IPS-NIHi11 (cell line): Measurements from ENCODE around the gene FAS.
A peak's percentile ranks its signal among the peaks of the same experiment; 100 is the strongest.

Source experiments
- DNase-seq: peaks from one replicate; pipeline ENCODE4 v3.0.0; 2012; ENCODE audit warnings: mixed read lengths, low spot score

The FAS gene

DNA sequence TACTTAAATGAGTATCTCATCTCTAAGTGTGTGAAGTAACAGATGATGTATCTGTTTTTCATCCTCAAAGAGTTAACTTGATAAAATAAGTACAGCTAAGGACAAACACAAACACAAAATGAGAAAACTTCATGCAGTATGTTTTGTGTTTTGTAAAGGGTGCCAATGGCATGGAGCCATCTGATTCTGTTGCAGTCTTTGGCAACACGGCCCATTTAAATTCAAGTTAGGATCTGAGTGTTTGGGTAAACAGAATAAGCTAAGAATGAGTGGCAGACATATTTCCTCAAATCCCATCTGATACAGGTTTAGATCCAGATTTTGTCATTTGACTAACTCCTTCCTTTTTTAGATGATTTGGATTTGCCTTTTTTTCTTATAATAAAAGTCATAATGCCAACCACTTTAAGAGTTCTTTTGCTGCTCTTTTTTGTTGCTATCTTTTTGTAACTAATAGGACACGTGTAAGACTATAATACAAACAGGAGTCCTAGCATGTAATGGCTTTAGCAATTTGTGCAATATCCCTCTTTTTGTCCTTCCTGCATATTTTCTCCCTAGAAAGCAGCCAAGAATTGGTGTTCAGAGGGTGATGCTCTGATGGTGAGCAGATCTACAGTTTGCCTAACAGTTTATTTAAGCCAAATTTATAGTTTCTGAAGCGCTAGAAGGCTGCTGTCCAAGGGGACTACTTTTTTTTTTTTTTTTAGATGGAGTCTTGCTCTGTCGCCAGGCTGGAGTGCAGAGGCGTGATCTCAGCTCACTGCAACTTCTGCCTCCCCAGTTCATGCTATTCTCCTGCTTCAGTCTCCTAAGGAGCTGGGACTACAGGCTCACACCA lies 19.2 kb upstream of the FAS start:
- no peak for DNase-seq

DNA sequence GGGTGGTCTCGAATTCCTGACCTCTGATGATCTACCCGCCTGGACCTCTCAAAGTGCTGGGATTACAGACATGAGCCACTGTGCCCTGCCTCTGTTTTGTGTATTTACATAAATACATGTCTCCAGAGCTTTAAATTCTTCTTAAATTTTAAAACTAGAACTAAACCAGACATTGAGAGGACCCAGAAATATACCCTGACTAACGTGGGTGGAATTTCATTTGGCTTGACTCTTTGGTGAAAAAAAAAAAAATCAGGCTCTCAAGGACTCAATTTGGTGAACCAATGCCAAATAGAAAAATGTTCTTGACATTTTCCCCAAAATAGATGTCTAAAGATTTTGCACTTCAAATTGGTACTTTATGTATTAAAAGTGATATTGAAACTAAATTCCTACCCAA lies 16.6 kb upstream of the FAS start:
- no peak for DNase-seq

DNA sequence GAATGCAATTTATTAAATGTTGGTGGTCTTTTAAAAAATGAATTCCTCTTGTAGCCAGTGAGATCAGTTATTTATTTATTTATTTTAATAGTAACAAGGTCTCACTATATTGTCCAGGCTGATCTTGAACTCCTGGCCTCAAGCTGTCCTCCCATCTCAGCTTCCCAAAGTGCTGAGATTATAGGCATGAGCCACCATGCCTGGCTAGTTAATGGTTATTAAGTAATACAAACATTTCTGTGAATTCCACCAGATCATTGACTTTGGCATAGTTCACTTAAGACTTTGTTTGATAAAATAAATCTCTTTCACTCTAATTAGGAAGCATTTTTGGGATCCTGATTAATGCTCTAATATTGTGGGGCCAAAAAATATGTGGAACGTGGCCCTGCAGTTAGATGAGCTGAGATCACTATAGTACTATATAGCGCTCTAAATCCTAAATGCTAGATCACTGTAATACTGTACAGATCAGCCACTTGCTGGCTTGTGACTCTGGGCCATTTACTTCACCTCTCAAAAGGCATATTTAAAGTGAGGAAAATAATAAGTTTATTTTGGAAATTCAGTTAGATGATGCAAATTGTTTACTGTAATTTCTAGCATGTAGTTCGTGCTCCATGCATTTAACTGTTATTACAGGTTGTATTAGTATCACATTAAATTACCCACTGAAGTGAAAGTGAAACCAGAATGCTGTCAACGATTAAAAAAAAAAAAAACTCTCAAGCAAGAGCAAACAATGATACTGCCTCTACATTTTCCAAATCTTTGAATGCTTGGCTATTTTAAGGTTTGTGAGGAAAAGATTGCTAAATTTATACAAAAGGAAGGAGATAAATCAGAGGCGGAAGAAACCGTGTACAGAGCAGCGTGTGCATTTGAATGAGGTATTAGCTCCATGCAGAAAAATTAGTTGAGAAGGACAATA lies 15.9 kb upstream of the FAS start:
- DNase-seq: no peak

DNA sequence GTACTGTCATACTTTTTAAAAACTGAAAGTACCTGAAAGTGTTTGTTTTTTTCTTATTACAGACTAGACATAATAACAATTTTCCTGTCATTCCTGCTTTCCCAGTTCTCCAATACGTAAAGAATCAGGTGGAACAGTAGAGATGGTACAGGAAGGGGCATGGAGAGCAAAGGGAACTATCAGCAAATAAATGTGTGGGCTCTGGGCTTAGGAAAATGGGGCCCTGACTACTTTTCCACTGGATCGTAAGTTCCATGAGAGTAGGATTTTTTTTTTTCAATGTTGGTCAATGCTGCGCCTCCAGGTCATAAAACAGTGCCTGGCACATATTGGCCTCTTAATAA lies 15.2 kb upstream of the FAS start:
- no peak for DNase-seq

DNA sequence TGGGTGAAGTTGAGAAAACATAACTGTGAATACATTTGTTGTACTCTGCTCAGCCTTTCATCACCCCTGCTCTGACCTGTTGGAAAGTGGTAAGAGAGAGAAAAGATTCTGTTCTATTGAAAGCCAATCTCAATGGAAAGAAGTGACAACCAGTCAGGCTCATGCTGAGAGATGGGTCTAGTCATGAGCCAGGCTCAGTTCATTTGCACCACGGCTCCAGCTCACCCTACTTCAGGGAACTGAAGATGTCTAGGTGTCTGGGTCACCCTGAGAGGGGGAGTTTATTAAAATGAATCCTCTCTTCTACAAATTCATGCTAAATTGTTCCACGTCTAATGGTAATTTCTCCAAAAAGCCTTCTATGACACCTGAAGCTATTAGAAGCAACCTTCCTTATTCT lies 12.1 kb upstream of the FAS start:
- DNase-seq: no peak

DNA sequence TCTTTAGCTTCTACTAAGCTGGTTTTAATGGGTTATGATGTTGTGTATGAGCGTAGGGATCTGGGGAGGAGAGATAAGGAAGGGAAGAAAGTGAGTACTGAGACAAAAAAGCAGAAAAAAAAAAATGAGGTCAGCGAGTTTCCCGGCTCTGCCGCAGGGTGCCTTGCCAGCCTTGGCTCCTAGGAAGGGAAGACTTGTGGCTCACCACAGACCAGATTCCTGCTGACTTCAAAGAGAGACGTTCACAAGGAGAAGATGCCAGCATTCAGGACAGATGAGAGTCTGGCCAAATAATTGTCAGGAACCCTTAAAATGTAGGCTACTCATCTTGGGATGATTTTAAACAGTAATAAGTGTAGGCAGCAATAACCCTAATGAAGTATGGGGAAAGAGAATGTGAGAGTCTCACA lies 11.4 kb upstream of the FAS start:
- peak; percentile 24 for DNase-seq

DNA sequence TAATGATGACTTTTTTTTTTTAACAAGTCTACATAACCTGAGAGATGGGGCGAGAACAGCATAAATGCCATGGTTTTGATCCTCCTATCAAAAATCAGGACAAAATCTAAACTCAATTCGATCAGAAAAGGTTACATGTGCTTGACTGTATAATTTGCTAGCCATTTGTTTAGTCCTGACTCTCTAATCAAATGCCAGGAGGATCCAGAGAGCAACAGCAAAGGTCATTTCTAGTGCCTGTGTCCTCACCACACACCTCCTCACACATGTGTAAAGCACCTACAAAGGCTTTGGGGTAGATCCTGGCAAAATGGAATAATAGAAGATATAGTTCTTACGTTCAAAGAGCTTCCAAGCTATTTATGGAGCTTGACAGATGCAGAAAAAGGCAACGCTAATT lies 11.0 kb upstream of the FAS start:
- no peak for DNase-seq

DNA sequence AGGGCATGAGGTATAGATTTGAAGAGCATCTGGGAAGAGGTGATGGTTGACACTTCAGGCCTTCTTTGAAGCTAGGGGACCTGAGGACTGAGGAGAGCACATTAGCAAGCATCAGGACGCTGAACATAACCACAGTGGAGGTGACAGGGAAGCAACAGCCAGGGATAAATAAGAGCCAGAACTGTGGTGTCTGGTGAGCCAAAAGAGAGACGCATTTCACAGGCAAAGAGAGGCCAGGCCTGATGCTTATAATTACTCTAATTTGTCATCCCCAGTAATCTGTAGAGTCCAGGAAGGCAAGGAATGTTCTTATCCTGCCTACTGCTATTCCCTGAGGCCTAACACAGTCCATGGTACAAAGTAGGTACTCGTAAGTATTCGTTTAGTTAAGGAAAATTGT lies 10.4 kb upstream of the FAS start:
- DNase-seq: no peak

DNA sequence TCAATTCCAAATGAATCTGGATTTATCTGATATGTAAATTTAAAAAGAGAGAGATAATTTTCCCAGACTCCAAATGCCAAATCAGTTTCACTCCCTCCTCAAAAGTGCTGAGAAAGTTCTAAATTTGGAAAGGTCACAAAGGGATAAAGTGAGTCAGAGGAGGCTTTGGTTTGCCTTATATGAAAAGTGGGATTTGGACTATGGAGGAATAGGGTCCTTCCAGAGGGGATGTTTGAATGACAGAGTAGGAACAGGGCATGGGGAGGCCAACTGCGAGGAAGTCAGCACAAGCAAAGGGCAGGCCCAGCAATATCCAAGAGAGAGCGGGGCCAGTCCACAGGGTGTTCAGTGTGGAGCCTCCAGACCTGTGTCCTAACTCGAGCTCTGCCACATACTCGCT lies 9.8 kb upstream of the FAS start:
- no peak for DNase-seq

DNA sequence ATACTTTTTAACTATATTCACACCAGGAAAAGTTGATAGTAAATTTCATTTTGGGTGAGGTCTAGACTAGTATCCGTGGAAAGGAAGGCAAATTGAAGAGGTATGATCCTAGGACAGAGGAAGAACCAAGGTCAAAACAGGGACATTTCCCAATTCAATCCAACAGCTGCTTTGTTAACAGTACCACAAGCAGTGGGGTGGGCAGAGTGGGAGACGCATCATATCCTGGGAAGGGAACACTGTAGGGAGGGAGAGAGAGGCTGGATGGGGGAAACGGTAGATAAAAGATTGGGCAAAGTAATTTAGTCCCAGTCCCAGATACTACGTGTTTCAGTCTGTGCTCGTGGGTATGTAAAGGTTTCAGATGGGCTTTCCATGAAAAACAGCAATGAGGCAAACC lies 9.2 kb upstream of the FAS start:
- no peak for DNase-seq

DNA sequence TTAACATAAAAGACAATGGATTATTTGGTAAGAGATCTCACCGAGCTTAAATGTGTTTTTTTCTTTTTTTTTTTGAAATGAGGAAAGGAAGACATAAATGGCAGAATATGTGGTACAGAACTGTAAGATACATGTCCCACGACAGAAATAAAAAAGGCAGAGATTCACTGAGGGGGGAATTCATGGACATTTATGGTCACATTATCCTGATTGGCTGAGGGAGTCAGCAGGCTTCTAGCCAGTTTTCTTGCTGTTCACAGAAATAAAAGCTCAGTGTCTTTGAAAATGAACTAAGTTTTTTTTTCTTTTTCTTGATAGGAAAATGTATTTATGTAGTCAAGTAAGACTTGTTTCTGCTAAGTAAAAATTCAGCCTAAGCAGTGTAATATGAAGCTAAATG lies 8.2 kb upstream of the FAS start:
- DNase-seq: no peak

DNA sequence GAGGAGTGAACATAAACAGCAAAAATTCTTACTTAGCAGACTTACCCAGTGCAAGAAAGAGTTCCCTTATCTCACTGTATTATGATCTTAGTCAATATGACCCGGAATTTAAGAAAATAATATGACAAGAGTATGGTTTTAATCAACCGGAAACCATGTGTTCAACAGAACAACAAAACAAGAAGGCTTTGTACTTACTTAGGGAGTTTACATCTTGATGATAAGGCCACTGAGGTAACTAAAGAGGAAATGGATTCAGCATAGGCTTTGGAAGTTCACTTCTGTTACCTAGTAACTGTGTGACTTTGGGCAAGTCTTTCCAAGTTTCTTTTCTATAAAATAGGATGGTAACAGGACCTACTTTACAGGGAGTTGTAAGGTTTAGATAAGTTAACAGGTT lies 7.4 kb upstream of the FAS start:
- DNase-seq: no peak

DNA sequence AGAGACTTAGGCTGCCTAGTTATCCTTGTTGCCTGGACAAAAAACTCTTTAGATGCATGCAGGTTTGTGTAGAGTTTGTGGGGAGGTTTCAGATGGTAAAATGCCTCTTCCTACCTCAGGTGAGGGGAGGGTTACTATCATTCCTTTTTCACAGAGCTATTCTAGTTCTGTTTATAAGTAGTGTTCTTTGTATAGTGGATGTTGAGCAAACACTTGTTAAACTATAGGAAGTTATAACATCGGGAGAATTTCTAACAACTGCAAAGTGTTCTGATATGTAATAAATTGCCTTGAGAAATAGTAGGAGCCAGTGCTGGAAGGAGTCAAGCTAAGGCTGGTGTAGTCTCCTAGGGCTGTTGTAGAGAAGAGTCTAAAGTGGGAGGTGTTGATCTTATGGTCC lies 6.7 kb upstream of the FAS start:
- no peak for DNase-seq

DNA sequence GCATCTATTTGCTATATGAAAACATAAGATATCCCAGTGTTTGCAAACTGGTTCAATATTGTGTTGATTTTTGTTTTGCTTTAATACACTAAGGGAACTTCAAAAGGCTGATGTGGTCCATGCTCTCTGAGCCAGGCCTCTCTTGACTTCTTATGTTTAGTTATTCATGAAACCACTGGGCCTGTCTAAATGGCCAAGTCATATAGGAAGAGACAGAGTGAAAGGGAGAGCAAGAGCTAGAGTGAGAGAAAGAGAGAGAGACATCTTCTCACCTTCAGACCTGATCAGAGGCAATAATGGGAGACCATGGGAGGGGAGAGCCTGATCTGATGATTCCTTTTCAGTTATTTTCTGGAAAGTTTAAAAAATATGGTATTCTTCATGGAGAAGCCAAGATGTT lies 6.1 kb upstream of the FAS start:
- no peak for DNase-seq

DNA sequence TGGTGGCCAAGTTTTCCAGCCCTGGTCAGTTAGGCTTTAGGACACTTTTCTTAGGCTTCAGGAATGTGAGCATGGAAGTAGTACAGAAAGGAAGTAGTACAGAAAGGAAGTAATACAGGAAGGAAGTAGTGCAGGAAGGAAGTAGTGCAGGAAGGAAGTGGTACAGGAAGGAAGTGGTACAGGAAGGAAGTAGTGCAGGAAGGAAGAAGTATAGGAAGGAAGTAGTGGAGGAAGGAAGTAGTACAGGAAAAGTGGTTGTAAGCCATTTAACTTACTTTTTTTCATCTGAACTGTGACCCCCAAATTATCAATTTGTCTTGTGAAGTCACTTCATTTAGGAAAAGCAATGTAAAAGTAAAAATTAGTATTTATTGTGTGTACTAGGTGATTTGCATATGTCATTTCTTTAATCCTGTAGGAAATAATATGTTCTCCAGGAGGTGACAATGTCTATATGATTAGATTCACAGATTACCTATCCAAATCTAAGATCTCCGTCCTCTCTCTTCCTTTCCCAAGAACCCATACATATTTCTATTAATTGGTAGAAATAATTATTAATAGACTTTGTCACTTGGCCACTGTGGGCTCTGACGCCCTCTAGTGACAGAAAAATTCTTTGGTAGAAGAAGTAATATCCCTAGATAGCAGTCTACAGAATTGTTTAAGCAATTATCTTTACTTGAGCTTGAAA lies 3.9 kb upstream of the FAS start:
- peak; percentile 23 for DNase-seq

DNA sequence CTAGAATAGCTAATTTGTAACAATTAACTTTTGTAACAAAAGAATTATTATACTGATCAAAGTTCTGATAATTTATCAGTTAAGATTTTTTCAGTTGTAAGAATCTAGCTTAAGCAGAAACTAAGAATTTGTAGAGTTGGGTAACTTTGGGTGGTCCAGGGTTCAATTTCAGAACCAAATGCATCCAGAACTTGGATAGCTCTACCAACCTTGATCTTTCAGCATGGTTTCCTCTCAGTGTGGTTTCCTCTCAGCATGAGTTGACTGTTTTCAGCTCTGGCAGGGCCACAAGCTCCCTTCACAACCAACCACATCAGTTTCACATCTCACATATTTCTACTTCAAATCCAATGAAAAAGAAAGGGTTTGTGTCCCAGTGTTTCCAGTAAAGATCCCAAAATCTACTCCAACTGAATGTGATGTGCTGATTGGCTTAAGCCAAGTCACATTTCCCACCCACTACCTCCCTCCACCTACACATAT lies 3.3 kb upstream of the FAS start:
- DNase-seq: no peak

DNA sequence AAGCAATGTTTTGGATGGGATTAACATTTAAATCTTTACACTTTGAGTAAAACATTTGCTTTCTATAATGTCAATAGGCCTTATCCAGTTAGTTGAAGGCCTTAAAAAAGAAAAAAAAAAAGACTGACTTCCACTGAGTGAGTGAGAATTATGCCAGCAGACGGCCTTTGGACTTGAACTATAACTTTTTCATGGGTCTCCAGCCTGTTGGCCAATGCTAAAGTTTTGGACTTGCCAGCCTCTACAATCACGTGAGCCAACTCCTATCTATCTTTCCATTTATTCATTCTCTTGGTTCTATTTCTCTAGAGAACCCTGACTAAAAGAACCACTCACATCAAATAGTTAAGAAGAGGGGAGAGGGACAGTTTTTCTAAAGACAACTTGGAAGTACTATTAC lies 2.8 kb upstream of the FAS start:
- DNase-seq: no peak

DNA sequence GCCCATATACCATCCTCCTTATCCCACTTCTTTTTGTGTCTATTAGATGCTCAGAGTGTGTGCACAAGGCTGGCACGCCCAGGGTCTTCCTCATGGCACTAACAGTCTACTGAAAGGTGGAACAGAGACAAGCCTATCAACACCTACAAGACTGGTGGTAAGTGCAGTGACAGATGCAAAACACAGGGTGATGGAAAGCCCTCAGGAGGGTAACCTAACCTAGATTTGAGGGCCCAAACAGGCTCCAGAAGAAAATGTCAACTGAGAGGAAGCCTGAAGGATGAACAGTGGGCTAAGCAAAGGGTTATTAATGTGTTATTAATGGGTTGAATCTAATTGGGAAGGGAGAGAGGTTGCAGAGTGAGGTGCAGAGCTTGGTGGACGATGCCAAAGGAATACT lies 1.2 kb upstream of the FAS start:
- no peak for DNase-seq

DNA sequence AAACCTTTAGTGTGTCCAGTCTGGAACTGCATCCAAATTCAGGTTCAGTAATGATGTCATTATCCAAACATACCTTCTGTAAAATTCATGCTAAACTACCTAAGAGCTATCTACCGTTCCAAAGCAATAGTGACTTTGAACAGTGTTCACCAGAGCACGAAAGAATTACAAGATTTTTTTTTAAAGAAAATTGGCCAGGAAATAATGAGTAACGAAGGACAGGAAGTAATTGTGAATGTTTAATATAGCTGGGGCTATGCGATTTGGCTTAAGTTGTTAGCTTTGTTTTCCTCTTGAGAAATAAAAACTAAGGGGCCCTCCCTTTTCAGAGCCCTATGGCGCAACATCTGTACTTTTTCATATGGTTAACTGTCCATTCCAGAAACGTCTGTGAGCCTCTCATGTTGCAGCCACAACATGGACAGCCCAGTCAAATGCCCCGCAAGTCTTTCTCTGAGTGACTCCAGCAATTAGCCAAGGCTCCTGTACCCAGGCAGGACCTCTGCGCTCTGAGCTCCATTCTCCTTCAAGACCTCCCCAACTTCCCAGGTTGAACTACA lies 694 bp upstream of the FAS start:
- DNase-seq: no peak

DNA sequence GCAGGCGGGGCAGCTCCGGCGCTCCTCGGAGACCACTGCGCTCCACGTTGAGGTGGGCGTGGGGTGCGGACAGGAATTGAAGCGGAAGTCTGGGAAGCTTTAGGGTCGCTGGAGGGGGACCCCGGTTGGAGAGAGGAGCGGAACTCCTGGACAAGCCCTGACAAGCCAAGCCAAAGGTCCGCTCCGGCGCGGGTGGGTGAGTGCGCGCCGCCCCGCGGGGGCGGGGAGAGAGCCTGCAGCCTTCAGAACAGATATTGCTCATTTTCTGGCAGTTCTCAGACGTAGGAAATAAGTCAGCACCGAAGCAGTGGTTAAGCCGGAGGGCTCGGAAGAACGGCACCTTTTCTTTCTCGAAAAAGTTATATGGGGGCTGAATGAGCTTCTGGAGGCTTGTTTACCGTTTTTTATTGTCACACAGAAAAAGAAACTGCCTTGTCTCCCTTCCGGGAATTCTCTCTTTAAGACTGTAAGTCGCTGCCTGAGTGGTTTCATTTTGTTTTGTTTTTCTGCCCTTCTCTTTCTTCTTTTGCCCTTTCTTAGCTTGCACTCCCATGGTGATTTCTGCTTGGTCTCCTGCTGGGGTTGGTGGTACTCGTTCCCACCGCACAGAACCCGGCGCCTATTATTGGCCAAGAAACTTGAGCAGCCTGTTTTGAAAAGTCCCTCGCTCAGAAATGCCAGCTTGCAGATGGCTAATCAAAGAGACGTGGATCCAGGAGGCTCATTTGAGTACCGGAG lies 732 bp downstream of the FAS start:
- DNase-seq: peak; percentile 41

DNA sequence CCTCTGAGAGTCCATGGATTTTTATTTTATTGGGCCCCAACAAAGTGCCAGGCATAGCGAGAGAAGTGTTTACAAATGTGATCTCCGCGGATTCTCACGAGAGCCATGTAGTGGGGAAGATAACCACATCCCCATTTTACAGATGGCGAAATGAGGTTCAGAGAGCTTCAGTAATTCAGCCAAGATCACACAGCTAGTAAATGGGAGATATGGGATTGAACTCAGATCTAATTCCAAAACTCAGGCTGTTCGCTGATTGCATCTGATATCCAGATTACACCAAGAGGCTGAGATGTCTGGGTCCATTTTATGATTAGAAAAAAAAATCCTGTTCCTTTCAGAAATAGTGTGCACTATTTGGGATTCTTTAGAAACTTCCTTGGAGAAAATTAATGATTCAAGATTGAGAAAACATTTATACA lies 1.3 kb downstream of the FAS start:
- DNase-seq: no peak
